ENCODE data around the gene C19orf81. TPM values are rescaled to one million over a fixed set of nuclear protein-coding genes. Genes with fewer than 3 reads are reported as not detected.

C19orf81 gene
- total RNA-seq, 3 donors from 2014 or later = not detected

- Histone ChIP-seq H3K9me3 (no peaks in the 10 kb centered on the region), H3K36me3 (no peaks in the 10 kb centered on the region), H3K27me3 (peaks cover 0 to 62% of the 10 kb centered on the region in 2 donors), H3K4me3 (no peak overlapping the region), H3K4me1 (no peaks in the 10 kb centered on the region), H3K27ac (no peak overlapping the region)
- TF ChIP-seq, protein P1, sequence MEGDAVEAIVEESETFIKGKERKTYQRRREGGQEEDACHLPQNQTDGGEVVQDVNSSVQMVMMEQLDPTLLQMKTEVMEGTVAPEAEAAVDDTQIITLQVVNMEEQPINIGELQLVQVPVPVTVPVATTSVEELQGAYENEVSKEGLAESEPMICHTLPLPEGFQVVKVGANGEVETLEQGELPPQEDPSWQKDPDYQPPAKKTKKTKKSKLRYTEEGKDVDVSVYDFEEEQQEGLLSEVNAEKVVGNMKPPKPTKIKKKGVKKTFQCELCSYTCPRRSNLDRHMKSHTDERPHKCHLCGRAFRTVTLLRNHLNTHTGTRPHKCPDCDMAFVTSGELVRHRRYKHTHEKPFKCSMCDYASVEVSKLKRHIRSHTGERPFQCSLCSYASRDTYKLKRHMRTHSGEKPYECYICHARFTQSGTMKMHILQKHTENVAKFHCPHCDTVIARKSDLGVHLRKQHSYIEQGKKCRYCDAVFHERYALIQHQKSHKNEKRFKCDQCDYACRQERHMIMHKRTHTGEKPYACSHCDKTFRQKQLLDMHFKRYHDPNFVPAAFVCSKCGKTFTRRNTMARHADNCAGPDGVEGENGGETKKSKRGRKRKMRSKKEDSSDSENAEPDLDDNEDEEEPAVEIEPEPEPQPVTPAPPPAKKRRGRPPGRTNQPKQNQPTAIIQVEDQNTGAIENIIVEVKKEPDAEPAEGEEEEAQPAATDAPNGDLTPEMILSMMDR (IDR thresholded peaks at IDR 0.05) = no peak
- TF ChIP-seq POLR2AphosphoS5 (IDR thresholded peaks at IDR 0.05) (no peak), POLR2A (IDR thresholded peaks at IDR 0.05) (no peak)
- intact Hi-C loops (cut with DNase I; ENCODE audit: low total_unique reads) = no loop called here
- no peak for DNase-seq (ENCODE audit: low spot score in 2 of 2)
Observed at GRCh38 chr19:50644315-50644915, 4.8 kb upstream of the C19orf81 start.

GRCh38 chr19:50645107-50645506, 4.1 kb upstream of the C19orf81 start:
- H3K4me1 ChIP-seq = no peaks in the 10 kb centered on the region
- no peak for DNase-seq (ENCODE audit: low spot score in 2 of 2)
- H3K9me3 ChIP-seq = no peaks in the 10 kb centered on the region
- no peaks in the 10 kb centered on the region for H3K36me3 ChIP-seq
- intact Hi-C loops (cut with DNase I; ENCODE audit: low total_unique reads) = no loop called here
- peaks cover 0 to 59% of the 10 kb centered on the region in 2 donors for H3K27me3 ChIP-seq
- H3K27ac ChIP-seq = no peak overlapping the region
- H3K4me3 ChIP-seq = no peak overlapping the region
- TF ChIP-seq POLR2AphosphoS5 (IDR thresholded peaks at IDR 0.05) (no peak), POLR2A (IDR thresholded peaks at IDR 0.05) (no peak)
- TF ChIP-seq, protein P1 (IDR thresholded peaks at IDR 0.05) = no peak

- Histone ChIP-seq H3K36me3 (no peaks in the 10 kb centered on the region), H3K4me3 (no peak overlapping the region), H3K4me1 (no peaks in the 10 kb centered on the region), H3K27ac (no peak overlapping the region), H3K9me3 (no peaks in the 10 kb centered on the region), H3K27me3 (peaks cover 0 to 63% of the 10 kb centered on the region in 2 donors)
- DNase-seq (ENCODE audit: low spot score in 2 of 2) = no peak
- TF ChIP-seq POLR2AphosphoS5 (IDR thresholded peaks at IDR 0.05) (no peak), POLR2A (IDR thresholded peaks at IDR 0.05) (no peak)
- TF ChIP-seq, protein P1 (IDR thresholded peaks at IDR 0.05) = no peak
- intact Hi-C loops (cut with DNase I; ENCODE audit: low total_unique reads) = no loop called here
Observed at GRCh38 chr19:50646074-50646807, 3.0 kb upstream of the C19orf81 start.

DNA sequence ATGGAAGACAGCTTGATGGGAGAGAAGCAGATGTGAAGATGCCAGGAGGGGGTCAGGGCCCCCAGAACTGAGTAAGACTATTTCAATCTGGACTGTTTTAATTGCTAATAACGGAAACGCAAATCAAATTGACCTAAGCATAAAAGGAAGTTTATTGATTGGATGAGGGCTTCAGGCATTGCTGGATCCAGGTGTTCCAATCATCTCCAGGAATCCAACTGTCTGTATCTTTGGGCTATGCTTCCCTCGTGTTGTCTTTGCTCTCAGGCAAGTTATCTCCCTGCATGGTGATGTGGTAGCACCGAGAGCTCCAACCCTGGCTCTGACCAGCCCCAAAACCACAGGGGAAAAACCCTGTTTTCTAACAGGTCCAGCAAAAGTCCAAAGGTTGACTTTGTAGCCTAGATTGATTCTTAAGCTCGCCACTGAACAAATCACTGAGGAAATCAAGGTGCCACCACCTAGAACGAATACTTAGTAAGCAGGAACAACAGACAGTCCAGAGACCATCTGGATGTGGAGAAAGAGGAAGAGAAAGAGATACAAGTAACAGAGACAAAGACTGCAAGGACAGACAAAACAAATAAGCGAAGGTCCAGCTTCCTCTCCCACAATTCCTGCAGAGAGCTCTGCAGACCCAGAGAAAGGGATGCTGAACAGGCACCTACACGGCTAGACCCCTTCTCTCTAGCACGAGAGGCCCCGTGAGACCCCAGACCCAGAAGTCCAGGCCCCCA, 1.2 kb upstream of the C19orf81 start:
- no peak overlapping the region for H3K4me3 ChIP-seq
- H3K9me3 ChIP-seq = no peaks in the 10 kb centered on the region
- H3K36me3 ChIP-seq = no peaks in the 10 kb centered on the region
- no peak for DNase-seq (ENCODE audit: low spot score in 2 of 2)
- intact Hi-C loops (cut with DNase I; ENCODE audit: low total_unique reads) = no loop called here
- no peak overlapping the region for H3K27ac ChIP-seq
- TF ChIP-seq, protein P1 (IDR thresholded peaks at IDR 0.05) = no peak
- TF ChIP-seq POLR2AphosphoS5 (IDR thresholded peaks at IDR 0.05) (no peak), POLR2A (IDR thresholded peaks at IDR 0.05) (no peak)
- H3K4me1 ChIP-seq = no peaks in the 10 kb centered on the region
- peaks cover 0 to 68% of the 10 kb centered on the region in 2 donors for H3K27me3 ChIP-seq

- intact Hi-C loops (cut with DNase I; ENCODE audit: low total_unique reads) = no loop called here
- Histone ChIP-seq H3K4me3 (no peak overlapping the region), H3K4me1 (no peaks in the 10 kb centered on the region), H3K27me3 (peaks cover 0 to 71% of the 10 kb centered on the region in 2 donors), H3K9me3 (no peaks in the 10 kb centered on the region), H3K36me3 (no peaks in the 10 kb centered on the region), H3K27ac (no peak overlapping the region)
- DNase-seq (ENCODE audit: low spot score in 2 of 2) = no peak
- TF ChIP-seq POLR2A (IDR thresholded peaks at IDR 0.05) = no peak
- no peak for TF ChIP-seq POLR2AphosphoS5 (IDR thresholded peaks at IDR 0.05)
- TF ChIP-seq, protein P1 (IDR thresholded peaks at IDR 0.05) = no peak
Observed at GRCh38 chr19:50648659-50649058, 586 bp upstream of the C19orf81 start.
